NCI-H1436 (cell line): ENCODE measurements around the gene TMEM82.
"Not testable (repeated sequence)": the region's sequence is repeated elsewhere in the genome, so short reads cannot be mapped to it uniquely, and the experiment has no call there.

Source experiments
- DNase-seq: peaks from one replicate; lab custom pipeline; 2025; lab: John Stamatoyannopoulos, UW

Gene TMEM82

DNA sequence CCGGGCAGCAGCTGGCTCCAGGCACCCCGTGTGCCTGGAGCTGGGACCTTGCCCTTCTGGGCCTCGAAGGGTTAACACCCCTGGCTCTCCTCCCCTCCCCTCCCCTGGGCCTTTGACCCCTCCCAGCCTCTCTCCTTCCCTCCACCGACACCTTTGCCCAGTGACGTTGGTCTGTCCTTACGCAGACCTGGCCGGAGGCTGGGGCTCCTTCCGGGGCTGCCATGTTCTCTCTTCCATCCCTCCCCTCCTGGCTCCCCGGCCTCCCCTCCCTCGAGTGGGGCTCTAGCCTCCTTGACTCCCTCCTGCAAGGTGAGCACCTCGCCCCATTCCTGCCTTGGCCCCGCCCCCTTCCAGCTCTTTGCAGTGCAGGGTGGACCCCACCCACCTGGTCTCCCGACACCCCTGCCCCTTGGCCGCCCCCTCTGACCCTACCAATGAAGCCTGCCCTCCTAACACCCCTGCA, at the start of gene TMEM82:
Gene TMEM82, plus strand, starts transcription at position 161 of the 463 bp plus-strand sequence. Its CDS starts 61 bp downstream, at position 222.
- DNase-seq = no peak

DNA sequence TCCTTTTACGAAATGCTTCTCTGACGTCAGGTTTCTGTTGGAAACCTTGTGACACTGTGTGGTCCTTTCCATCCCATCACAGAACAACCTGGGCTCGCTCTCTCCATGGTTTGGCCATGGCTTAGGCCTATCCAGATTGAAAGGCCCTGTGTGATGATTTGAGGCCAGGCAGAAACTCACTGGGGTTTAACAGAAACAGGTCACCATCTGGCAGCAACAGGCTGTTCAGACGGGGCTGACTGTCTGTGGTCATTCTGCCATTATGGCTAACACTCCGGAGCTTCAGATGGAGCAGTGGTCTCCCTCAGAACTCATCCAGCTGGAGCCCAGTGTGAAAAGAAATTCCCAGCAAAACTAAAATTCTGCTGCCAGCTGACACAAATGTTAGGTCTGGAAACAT, 48.9 kb upstream of the TMEM82 start:
- DNase-seq = no peak

DNA sequence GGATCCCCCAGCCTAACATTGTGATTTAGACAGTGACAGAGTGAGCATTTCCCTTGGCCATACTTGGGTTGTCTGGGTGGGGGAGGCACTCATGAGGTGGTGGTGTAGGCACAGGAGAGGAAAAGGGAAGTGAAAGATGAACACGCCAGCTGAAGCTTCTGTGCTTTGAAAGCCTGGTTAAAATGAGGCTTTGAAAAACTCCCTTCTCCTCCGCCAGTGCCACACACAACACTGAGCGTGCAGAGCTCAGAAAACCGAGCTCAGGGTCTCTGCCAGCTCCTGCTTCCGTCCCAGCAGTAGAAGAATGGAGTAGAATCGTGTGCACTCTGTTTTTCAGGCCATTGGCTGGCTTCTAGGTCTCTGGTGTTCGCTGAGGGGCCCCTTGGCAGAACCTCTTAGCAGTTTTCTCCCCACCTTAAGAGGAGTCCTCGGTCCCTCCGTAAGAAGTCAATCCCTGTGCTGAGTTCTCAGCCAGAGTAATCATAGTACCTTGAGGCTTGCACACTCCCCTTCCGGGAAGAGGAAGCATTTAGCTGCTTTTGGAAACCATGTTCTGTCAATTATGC, 45.3 kb upstream of the TMEM82 start:
- no peak for DNase-seq

DNA sequence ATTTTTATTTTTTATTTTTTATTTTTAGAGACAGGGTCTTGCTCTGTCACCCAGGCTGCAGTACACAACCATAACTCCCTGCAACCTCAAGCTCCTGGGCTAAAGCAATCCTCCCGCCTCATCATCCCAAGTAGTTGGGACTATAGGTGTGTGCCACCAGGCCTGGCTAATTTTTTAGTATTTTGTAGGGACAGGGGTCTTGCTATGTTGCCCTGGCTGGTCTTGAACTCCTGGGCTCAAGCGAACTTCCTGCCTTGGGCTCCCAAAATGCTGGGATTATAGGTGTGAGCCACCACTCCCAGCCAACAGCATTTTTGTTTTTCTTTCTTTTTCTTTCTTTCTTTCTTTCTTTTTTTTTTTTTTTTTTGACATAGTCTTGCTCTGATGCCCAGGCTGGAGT, 44.1 kb upstream of the TMEM82 start:
- DNase-seq = no peak

DNA sequence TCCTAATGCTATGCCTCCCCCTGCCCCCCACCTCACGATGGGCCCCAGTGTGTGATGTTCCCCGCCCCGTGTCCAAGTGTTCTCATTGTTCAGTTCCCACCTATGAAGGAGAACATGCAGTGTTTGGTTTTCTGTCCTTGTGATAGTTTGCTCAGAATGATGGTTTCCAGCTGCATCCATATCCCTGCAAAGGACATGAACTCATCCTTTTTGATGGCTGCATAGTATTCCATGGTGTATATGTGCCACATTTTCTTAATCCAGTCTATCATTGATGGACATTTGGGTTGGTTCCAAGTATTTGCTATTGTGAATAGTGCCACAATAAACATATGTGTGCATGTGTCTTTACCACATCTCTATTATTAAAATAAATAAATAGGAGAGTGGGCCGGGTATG, 43.0 kb upstream of the TMEM82 start:
- DNase-seq = not testable (repeated sequence)

DNA sequence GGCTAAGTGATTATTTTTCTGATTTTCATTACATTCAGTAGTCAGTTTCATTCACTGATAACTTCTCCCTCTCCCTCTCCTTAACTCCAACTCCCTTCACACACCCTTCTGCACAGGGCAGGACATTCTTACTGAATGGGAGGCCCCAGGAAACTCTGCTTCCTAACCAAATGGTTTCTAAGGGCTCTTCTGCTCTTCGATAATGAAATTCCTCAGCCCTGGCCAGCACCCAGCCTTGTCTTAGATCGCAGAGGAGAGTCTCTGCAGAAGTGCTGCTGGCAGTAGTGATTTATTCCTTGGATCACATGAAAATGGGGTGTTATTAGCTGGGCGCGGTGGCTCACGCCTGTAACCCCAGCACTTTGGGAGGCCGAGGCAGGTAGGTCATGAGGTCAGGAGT, 41.8 kb upstream of the TMEM82 start:
- DNase-seq = no peak

DNA sequence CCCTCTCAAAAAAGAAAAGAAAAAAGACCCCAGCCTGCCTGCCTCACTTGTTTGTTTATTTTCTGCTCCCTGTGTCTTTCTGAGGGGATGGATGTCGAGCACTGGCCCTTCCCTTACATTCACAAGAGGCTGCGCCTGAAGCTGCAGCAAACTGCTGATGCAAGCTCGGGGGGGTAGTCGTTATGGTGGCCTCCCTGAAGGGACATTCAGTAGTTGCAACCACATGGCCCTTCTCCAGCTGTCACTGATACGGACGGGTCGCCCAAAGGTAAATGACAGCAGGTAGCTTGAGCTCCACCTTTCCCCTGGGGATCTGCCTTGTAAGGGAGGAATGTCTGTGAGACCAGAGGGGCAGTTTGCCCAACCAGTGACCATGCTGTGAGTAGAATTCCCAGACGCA, 40.5 kb upstream of the TMEM82 start:
- DNase-seq = no peak

DNA sequence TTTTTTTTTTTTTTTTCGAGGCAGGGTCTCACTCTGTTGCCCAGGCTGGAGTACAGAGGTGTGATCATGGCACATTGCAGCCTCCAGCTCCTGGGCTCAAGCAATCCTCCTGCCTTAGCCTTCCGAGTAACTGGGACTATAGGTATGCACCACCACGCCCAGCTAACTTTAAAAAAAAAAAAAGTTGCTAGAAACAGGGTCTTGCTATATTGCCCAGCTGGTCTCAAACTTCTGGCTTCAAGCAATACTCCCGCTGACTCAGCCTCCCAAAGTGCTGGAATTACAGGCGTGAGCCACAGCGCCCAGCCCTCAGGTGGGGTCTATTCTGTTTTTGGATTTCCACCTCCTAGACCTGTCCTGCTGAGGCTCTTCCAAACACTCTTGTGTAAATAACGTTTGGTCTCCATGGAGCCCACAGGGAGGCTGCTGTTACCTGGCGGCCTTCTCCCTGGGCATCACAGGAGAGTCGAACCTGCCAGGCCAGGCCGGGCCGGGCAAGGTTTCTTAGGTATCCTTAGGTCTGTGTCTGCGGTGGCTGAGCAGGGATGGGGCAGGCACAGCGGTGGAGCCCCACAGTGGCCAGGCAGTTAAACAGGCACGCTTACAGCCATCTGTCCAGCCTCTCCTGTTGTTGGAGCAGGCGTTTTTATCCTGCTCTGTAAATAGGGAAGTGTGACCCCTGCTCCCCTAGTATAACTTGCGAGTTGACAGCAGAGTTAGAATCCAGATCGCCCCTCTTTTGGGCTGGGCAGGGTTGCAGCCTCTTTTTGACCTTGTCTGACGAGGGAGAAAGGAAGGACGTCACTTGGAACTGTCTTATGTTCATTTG, 39.4 kb upstream of the TMEM82 start:
- no peak for DNase-seq

DNA sequence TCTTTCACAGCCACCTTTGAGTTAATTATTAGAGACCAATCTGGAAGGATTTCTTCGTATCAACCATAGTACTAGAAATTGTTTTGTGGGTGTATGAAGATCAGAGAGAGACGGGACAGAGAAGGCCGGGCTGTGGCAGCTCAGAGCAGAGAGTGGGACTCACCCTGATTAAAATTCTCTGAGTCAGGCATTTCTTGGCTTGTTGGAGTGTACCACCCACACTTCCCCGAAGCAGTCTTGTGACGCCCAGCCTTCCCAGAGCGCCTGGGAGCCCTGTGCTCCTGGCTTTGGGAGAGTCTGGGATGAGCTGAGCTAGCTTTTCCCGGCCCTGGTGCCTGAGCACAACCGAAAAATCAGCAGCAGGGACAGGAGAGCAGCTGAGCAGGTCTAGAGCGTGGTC, 38.7 kb upstream of the TMEM82 start:
- DNase-seq = no peak

DNA sequence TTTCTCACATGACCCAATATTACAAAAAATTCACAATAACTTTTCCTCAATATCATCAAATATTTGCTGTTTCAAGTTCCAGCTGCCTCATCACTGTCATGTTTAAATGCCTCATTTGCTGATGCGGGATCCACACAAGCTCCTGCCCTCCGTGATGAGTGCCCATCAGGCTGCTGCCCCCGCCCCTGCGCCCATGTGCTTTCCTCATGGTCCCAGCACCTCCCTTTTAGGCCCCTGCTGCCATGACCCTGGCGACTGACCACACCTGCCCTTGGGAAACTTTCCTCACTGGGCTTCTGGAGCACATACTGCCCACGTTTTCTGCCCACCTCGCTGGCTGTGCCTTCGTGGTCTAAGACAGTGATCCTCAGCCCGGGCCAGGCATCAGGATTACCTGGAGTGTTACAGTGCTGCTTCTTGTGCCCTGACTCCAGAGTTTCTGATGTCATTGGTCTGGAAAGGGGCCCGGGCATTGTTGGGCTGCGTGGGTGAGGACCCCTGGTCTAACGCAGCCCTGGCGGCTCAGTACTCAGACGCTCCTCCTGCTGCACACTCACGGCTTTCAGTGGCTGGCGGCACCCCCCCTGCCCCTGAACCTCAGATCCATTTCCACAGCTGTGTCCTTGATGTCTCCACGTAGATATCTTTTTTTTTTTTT, 37.6 kb upstream of the TMEM82 start:
- no peak for DNase-seq

DNA sequence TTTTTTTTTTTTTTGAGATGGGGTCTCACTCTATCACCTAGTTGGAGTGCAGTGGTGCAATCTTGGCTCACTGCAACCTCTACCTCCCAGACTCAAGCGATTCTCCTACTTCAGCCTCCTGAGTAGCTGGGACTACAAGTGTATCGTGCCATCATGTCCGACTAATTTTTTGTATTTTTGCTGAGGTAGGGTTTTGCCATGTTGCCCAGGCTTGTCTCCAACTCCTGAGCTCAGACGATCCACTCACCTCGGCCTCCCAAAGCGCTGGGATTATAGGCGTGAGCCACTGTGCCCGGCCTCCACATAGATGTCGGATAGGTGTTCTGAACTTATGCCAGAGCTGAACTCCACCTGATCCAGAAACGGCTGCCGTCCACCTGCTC, 37.1 kb upstream of the TMEM82 start:
- DNase-seq = no peak

DNA sequence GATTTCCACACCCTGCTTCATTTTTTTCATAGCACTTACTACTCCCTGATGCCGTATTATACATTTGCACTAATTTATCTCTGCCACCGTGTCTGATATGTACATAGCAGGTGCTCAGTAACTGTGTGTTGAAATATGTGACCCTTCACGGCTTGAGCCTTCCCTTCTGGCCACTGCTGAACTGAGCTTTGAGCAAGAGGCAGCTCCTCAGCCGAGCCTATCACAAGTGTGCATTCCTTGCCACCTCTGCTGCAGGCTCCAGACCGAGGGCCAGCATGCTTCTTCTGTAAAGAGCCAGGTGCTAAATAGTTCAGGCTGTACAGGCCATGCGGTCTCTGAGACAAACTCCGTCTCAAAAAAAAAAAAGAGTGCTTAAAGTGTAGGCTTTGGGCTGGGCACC, 35.5 kb upstream of the TMEM82 start:
- no peak for DNase-seq

DNA sequence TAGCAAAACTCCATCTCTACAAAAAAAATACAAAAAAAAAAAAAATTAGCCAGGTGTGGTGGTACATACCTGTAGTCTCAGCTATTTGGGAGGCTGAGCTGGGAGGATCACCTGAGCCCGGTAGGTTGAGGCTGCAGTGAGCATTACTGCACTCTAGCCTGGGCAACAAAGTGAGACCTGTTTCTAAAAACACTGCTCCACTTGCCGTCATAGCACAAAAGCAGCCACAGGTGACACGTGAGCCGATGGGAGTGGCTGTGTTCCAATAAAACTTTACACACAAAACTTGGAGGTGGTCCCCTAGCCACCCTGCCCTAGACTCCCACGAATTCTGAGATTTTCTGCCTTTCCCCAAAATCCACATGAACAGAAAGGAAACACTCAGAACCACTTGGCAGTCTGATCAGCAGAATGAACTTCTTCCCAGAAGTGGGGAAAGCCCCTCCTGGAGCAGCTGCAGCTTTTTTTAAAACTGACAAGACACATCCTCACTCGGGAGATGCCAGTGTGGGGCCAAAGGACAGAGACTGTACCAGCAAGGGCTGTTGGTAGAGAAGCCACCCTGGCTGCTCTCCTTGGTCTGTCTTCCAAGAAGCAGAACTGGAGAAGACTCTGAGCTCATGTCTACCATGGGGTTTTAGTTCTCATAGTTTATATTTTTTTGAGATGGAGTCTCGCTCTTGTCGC, 34.9 kb upstream of the TMEM82 start:
- DNase-seq = no peak

DNA sequence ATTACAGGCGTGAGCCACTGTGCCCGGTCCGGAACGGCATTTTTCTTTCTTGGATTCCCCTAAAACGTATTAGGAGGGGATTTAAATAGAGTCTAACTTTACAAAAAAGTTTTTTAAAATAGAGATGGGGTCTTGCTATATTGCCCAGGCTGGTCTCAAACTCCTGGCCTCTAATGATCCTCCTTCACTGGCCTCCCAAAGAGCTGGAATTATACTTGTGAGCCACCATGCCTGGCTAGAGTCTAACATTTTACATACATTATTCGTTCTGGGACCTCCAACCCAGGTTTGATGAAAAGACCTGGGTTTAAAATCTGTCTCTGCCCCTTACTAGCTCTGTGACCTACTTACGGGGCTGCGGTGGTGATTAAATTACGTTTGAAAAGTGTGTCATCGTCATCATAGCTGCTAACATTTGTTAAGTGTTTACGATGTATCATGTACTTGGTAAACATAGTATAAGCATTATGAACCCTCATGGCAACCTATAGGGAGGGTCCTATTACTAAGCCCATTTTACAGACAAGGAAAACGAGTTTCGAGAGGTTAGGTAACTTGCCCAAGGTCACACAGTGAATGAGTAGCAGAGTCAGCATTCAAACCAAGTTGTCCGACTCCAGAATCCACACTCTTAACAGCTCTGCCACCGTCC, 33.7 kb upstream of the TMEM82 start:
- DNase-seq = no peak

DNA sequence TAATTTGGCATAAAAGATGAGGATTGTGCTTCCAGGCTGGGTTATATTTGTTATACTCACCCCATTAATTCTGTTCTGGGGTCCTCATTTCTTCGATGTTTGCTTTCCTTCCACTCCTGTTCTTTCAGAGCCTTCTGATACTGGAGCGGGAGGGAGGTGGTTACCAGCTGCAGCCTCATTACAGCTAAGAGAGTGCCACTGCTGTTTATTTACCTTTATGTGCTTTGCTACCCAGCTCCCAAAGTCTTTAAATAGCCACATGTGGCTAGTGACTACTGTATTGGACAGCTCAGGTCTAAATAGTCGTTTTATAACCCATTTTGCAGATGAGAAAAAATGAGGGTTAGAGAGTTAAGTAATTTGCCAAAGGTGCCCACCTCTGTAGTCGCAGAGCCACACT, 33.1 kb upstream of the TMEM82 start:
- DNase-seq = no peak

DNA sequence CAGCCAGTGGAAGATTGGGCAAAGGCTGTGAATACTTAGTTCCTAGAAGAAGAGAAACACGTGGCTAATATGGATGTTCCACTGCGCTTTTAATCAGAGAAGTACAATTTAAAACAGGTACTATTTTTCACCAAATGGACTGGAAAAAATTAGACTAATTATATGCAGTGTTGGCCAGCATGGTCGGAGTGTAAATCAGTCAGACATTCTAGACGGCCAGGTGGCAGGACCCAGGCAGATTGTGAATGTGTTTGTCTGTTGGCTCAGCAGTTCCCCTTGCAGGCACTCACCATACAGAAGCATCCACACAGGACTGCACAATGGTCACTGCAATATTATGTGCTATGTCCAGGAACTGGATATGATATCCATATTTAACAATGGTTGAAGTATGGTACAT, 30.1 kb upstream of the TMEM82 start:
- DNase-seq = no peak

DNA sequence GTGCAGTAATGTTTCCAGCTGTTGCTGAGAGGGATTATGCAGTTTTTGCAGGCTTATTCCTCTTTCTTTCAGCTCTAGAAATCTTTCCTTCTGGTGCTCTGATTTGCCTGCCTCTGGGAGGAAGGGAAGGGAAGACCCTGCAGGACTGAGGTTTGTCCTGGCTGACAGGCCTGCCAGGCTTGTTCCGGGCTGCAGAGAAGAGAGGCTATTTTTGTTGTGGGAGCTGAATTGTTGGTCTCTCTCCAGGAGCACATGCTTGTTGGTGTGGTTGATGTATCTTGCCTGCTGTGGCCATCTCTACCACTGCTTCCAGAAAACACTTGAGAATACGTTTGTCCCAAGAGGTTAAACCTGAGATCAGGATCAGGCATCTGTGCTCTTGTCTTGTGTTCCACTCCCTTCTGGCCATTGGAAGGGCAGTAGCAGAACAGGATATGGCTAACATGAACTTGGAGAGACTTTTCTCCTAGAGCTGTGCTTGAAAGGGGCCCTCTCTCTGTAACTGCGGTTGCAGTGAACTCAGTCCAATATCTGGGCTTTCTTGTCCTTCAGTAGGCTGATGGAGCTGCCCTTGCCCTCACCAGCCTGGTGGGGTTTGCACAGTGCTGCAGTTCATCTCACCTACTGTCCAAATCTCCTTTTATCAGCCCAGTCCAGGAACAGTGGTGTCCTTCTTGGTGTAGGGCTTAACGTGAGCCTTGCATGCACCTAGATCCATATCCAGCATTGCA, 27.7 kb upstream of the TMEM82 start:
- no peak for DNase-seq

DNA sequence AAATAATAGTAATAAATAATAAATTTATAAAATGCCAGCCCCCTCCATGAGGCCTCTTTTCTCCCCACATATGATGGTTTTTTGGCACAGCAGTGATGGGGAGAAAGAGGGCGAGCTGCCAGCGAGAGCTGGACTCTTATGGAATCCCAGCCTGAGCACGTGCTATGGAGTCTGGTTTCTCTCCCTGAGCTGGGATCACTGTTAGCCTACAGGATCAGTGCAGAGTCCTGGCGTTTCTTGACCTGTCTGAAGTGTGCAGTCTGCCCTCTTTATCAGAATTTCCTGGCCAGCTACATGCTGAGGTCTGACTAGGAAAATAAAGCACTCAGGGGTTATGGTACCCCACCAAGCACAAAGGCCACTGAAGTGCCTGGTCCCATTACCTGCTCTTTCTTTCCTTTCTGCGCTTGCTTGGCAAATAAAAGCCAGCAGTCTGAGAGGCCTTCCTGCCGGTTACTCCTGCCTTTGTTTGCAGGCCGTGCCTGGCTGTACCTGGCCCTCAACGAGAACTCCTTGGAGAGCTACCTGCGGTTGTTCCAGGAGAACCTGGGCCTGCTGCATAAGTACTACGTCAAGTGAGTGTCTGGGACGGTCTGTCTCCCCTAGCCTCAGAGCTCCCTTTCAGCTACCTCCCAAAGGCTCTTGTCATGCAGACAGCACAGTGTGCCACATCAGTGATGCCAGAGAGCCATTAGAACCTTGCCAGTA, 24.7 kb upstream of the TMEM82 start:
- DNase-seq = no peak

DNA sequence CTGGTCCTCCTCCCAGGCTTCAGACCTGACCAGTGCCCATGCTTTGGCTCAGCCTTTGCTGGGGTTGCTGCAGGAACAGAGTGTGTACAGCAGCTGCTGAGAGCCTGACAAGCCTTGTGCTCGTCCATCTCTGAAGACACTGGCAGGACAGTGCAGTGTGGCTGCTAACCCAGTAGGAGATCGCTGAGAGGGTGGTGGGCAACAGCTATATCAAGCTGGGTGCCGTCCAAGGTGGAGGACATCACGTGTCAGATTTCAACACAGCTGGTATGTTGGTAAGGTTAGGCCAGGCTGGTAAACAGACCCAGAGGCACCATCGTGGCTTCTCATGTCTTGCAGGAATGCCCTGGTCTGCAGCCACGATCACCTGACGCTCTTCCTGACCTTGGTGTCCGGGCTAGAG, 24.1 kb upstream of the TMEM82 start:
- DNase-seq = no peak

DNA sequence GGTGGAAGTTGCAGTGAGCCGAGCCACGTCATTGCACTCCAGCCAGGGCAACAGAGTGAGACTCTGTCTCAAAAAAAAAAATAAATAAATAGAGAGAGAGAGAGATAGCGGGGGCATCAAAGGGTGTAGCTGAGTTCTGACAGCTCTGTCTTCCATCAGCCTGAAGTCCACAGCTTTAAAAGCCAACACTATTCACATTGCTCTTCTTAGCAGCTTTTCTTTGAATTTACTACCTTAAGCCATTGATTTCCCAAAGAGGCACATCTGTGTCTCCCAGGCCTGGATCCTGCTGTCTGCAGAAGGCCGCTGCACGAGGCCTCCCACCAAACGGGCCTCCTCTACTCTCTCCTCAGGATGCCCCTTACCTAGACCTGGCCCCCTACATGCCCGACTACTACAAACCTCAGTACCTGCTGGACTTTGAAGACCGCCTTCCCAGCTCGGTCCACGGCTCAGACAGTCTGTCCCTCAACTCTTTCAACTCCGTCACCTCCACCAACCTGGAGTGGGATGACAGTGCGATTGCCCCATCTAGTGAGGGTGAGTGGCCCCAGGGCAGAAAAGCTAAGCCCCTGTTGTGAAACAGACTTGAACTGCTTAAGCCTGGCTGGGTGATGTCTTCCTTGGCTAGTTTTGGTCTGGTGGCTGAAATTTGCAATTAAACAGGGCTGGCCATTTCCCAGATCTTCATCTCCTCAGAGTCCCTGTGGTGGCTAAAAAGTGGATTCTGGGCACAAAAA, 22.7 kb upstream of the TMEM82 start:
- DNase-seq = no peak
